ENCODE data around the gene IQCM.

The IQCM gene

DNA sequence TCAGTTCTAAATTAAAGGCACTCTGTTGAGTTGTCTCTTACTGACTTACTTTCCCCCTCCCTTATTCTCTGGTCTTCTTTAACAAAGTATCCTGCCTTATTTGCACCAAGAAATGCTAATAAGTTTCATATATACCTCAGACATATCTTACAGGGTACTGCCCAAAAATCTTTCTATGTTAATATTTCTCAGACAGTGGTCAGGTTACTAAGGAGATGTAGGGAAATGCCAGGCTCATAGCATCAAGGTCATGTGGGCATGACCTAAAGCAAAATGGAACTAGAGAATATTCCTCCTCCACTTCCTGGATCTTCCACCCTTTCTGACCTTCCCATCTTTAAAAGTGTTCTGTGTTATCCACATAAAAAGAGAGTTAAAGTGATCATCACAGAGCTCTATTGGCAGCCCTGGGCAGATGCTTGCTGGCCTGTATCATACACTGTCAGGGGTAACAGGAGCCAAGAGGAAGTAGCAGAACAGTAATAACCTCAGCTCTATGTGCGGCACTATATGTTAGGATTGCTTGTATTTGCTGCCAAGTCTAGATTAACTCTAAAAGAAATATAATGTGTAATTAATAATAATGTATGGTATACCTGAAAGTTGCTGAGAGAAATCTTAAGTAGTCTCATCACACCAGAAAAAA, 74.3 kb downstream of the IQCM start:
- ChIA-PET POLR2A (no interaction called here), CTCF (no interaction called here)

DNA sequence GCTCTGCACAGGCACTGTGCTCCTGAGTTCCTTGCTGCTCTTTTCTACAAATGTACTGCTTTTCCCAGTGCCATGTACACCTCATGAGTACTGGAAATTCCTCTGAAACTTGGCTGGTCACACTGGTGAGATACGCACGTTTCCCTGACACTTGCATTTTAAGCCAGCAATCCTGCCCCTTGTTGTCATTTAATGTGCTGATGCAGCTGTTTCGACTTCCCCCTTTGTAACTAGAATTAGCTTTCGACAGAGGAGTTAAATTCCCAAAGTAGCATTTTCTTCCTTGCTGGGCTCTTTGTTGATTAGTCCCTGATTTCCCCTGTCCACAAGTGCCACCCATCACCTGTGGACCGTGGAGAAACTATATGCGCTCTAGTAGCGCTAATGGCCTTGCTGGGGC, 77.5 kb downstream of the IQCM start:
- no peak overlapping the region for H3K27ac ChIP-seq (ENCODE audit: extremely low read depth, low read depth, low read length)
- ChIA-PET CTCF (no interaction called here), POLR2A (no interaction called here)
- no peak overlapping the region for H3K4me3 ChIP-seq (ENCODE audit: low read depth, low read length)
- H3K36me3 ChIP-seq (ENCODE audit: control insufficient read depth in 2 of 2, insufficient read depth in 1 of 2, low read length in 2 of 2): no peaks in the 10 kb centered on the region
- no peaks in the 10 kb centered on the region for H3K9me3 ChIP-seq (ENCODE audit: control insufficient read depth, insufficient read depth, low read depth, low read length)
- no peaks in the 10 kb centered on the region for H3K4me1 ChIP-seq (ENCODE audit: control insufficient read depth, insufficient read depth, low read length)
- TF ChIP-seq ZSCAN30 (tag by site-specific recombination; IDR thresholded peaks at IDR 0.05): no peak
- TF ChIP-seq, protein P1, sequence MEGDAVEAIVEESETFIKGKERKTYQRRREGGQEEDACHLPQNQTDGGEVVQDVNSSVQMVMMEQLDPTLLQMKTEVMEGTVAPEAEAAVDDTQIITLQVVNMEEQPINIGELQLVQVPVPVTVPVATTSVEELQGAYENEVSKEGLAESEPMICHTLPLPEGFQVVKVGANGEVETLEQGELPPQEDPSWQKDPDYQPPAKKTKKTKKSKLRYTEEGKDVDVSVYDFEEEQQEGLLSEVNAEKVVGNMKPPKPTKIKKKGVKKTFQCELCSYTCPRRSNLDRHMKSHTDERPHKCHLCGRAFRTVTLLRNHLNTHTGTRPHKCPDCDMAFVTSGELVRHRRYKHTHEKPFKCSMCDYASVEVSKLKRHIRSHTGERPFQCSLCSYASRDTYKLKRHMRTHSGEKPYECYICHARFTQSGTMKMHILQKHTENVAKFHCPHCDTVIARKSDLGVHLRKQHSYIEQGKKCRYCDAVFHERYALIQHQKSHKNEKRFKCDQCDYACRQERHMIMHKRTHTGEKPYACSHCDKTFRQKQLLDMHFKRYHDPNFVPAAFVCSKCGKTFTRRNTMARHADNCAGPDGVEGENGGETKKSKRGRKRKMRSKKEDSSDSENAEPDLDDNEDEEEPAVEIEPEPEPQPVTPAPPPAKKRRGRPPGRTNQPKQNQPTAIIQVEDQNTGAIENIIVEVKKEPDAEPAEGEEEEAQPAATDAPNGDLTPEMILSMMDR (tag by site-specific recombination; IDR thresholded peaks at IDR 0.05): no peak
- TF ChIP-seq ZNF473 (tag by site-specific recombination; IDR thresholded peaks at IDR 0.05): no peak
- TF ChIP-seq ZNF76 (tag by site-specific recombination; IDR thresholded peaks at IDR 0.05; ENCODE audit: borderline replicate concordance, low read depth): no peak
- no peak for TF ChIP-seq ZNF621 (tag by site-specific recombination; IDR thresholded peaks at IDR 0.05)
- TF ChIP-seq ZNF785 (tag by site-specific recombination; IDR thresholded peaks at IDR 0.05): no peak
- no peak for TF ChIP-seq ZNF585B (tag by site-specific recombination; IDR thresholded peaks at IDR 0.05)
- TF ChIP-seq ZNF335 (tag by site-specific recombination; conservative IDR thresholded peaks at IDR 0.05): no peak
- TF ChIP-seq ZNF391 (tag by site-specific recombination; IDR thresholded peaks at IDR 0.05; ENCODE audit: borderline replicate concordance, low read depth): no peak
- TF ChIP-seq ZNF24 (tag by site-specific recombination; IDR thresholded peaks at IDR 0.05): no peak
- TF ChIP-seq HOXD13 (CRISPR knock-in tag; IDR thresholded peaks at IDR 0.05; ENCODE audit: borderline replicate concordance): no peak

More for the DNA sequence above, 74.3 kb downstream of the IQCM start:
- H3K4me3 ChIP-seq (ENCODE audit: low read depth, low read length): no peak overlapping the region
- no peaks in the 10 kb centered on the region for H3K36me3 ChIP-seq (ENCODE audit: control insufficient read depth in 2 of 2, insufficient read depth in 1 of 2, low read length in 2 of 2)
- H3K4me1 ChIP-seq (ENCODE audit: control insufficient read depth, insufficient read depth, low read length): no peaks in the 10 kb centered on the region
- TF ChIP-seq MZF1 (tag by site-specific recombination; IDR thresholded peaks at IDR 0.05; ENCODE audit: borderline replicate concordance): no peak
- TF ChIP-seq, protein P2, sequence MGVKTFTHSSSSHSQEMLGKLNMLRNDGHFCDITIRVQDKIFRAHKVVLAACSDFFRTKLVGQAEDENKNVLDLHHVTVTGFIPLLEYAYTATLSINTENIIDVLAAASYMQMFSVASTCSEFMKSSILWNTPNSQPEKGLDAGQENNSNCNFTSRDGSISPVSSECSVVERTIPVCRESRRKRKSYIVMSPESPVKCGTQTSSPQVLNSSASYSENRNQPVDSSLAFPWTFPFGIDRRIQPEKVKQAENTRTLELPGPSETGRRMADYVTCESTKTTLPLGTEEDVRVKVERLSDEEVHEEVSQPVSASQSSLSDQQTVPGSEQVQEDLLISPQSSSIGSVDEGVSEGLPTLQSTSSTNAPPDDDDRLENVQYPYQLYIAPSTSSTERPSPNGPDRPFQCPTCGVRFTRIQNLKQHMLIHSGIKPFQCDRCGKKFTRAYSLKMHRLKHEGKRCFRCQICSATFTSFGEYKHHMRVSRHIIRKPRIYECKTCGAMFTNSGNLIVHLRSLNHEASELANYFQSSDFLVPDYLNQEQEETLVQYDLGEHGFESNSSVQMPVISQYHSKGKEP (tag by site-specific recombination; IDR thresholded peaks at IDR 0.05): no peak
- TF ChIP-seq, protein P3, sequence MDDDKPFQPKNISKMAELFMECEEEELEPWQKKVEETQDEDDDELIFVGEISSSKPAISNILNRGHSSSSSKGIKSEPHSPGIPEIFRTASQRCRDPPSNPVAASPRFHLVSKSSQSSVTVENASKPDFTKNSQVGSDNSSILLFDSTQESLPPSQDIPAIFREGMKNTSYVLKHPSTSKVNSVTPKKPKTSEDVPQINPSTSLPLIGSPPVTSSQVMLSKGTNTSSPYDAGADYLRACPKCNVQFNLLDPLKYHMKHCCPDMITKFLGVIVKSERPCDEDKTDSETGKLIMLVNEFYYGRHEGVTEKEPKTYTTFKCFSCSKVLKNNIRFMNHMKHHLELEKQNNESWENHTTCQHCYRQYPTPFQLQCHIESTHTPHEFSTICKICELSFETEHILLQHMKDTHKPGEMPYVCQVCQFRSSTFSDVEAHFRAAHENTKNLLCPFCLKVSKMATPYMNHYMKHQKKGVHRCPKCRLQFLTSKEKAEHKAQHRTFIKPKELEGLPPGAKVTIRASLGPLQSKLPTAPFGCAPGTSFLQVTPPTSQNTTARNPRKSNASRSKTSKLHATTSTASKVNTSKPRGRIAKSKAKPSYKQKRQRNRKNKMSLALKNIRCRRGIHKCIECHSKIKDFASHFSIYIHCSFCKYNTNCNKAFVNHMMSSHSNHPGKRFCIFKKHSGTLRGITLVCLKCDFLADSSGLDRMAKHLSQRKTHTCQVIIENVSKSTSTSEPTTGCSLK (tag by site-specific recombination; IDR thresholded peaks at IDR 0.05): no peak
- no peak for TF ChIP-seq ZBTB48 (tag by site-specific recombination; IDR thresholded peaks at IDR 0.05)
- TF ChIP-seq ZNF132 (tag by site-specific recombination; IDR thresholded peaks at IDR 0.05; ENCODE audit: borderline replicate concordance): no peak
- TF ChIP-seq ZNF121 (tag by site-specific recombination; IDR thresholded peaks at IDR 0.05): no peak
- no peak for TF ChIP-seq KLF10 (tag by site-specific recombination; IDR thresholded peaks at IDR 0.05)
- TF ChIP-seq ZNF600 (tag by site-specific recombination; IDR thresholded peaks at IDR 0.05): no peak
- no peak for TF ChIP-seq INSM2 (tag by site-specific recombination; IDR thresholded peaks at IDR 0.05)
- no peak for TF ChIP-seq ZNF658 (tag by site-specific recombination; IDR thresholded peaks at IDR 0.05)
- no peak for TF ChIP-seq SP3 (tag by site-specific recombination; IDR thresholded peaks at IDR 0.05)
- no peak for TF ChIP-seq ZNF248 (tag by site-specific recombination; IDR thresholded peaks at IDR 0.05)
- no peak for TF ChIP-seq ZNF324 (tag by site-specific recombination; IDR thresholded peaks at IDR 0.05)
- TF ChIP-seq ZNF610 (tag by site-specific recombination; IDR thresholded peaks at IDR 0.05; ENCODE audit: borderline replicate concordance): no peak
- no peak for TF ChIP-seq ZNF473 (tag by site-specific recombination; IDR thresholded peaks at IDR 0.05)
- TF ChIP-seq KLF8 (tag by site-specific recombination; IDR thresholded peaks at IDR 0.05): no peak
- TF ChIP-seq ZNF114 (tag by site-specific recombination; IDR thresholded peaks at IDR 0.05): no peak
- TF ChIP-seq, protein P4, sequence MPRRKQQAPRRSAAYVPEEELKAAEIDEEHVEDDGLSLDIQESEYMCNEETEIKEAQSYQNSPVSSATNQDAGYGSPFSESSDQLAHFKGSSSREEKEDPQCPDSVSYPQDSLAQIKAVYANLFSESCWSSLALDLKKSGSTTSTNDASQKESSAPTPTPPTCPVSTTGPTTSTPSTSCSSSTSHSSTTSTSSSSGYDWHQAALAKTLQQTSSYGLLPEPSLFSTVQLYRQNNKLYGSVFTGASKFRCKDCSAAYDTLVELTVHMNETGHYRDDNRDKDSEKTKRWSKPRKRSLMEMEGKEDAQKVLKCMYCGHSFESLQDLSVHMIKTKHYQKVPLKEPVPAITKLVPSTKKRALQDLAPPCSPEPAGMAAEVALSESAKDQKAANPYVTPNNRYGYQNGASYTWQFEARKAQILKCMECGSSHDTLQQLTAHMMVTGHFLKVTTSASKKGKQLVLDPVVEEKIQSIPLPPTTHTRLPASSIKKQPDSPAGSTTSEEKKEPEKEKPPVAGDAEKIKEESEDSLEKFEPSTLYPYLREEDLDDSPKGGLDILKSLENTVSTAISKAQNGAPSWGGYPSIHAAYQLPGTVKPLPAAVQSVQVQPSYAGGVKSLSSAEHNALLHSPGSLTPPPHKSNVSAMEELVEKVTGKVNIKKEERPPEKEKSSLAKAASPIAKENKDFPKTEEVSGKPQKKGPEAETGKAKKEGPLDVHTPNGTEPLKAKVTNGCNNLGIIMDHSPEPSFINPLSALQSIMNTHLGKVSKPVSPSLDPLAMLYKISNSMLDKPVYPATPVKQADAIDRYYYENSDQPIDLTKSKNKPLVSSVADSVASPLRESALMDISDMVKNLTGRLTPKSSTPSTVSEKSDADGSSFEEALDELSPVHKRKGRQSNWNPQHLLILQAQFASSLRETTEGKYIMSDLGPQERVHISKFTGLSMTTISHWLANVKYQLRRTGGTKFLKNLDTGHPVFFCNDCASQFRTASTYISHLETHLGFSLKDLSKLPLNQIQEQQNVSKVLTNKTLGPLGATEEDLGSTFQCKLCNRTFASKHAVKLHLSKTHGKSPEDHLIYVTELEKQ (tag by site-specific recombination; IDR thresholded peaks at IDR 0.05; ENCODE audit: borderline replicate concordance): no peak
- no peak overlapping the region for H3K27ac ChIP-seq (ENCODE audit: extremely low read depth, low read depth, low read length)
- H3K9me3 ChIP-seq (ENCODE audit: control insufficient read depth, insufficient read depth, low read depth, low read length): no peaks in the 10 kb centered on the region
